ENCODE measurements around the gene LOXL3. TPM values are rescaled to one million over a fixed set of nuclear protein-coding genes. Genes with fewer than 3 reads are reported as not detected.

The LOXL3 gene
- total and polyA plus RNA-seq, 2 of the 8 experiments (the other 6 are each of a cell fraction or from before 2014, with no cell fraction given): 22.4 to 27.2 TPM

DNA sequence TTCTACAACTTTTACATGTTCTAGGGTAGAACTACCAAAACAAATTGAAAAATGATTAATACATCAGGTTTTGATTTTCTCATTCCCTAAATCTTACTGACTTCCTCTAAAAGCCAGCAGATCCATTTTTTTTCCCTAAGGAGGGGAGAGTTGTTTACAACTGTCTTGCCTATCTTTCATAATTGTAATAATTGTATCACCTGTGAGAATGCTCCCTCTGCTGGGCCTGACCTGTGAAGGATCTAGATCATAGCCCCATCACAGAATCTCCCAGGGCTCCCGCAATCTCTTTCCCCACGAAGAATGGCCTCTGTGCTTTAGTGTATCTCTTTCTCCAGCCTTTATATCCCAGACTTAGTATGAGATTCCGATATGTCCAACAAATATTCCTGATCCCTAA lies 9.1 kb downstream of the LOXL3 start:
- Histone ChIP-seq H3K79me1 (ENCODE audit: low read depth, low read length) (no peaks in the 10 kb centered on the region), H4K91ac (replicated peaks; ENCODE audit: insufficient read length, low read length) (no peak overlapping the region), H3K27me3 (replicated peaks in 1 of 4; ENCODE audit: control insufficient read depth in 3 of 4, extremely low read depth in 1 of 4, insufficient read depth in 3 of 4, low read length in 3 of 4) (peaks cover 0 to 26% (median 11%) of the 10 kb centered on the region in 4 experiments; a peak in 6 of 7 replicates), H2AK5ac (ENCODE audit: low read depth, low read length) (no peak overlapping the region), H4K20me1 (replicated peaks in 1 of 2; ENCODE audit: control insufficient read depth in 1 of 2, insufficient read depth in 2 of 2, low read length in 2 of 2) (peaks cover 3 to 4% of the 10 kb centered on the region in 2 experiments), H3K14ac (ENCODE audit: insufficient read length) (no peak overlapping the region), H2BK5ac (ENCODE audit: low read depth, low read length) (no peak overlapping the region), H3K4me1 (replicated peaks in 1 of 4; ENCODE audit: control insufficient read depth in 3 of 4, insufficient read depth in 4 of 4, low read length in 3 of 4) (peaks cover 0 to 6% (median 2%) of the 10 kb centered on the region in 4 experiments; a peak in 4 of 7 replicates), H3K9me3 (ENCODE audit: insufficient read depth in 2 of 2, low read depth in 1 of 2, low read length in 1 of 2) (no peaks in the 10 kb centered on the region), H3K4me3 (ENCODE audit: extremely low read depth in 1 of 4, insufficient read depth in 2 of 4, low read depth in 3 of 4, low read length in 4 of 4) (no peak overlapping the region), H4K8ac (ENCODE audit: extremely low read depth, insufficient read depth, low read length) (no peak overlapping the region), H3K56ac (replicated peaks; ENCODE audit: insufficient read length, low read depth, low read length) (no peak overlapping the region), H3K4ac (replicated peaks; ENCODE audit: insufficient read length, low read depth, low read length) (no peak overlapping the region), H2BK12ac (ENCODE audit: low read depth, low read length) (no peak overlapping the region), H2AFZ (ENCODE audit: low read length) (no peak overlapping the region), H3K27ac (ENCODE audit: low read depth, low read length) (no peak overlapping the region), H3K36me3 (ENCODE audit: control insufficient read depth in 2 of 4, insufficient read depth in 4 of 4, low read length in 3 of 4) (no peaks in the 10 kb centered on the region), H3K23me2 (ENCODE audit: low read depth, low read length) (peaks cover 9% of the 10 kb centered on the region), H3K79me2 (ENCODE audit: control insufficient read depth in 1 of 2, insufficient read depth in 2 of 2, low read length in 2 of 2) (no peaks in the 10 kb centered on the region), H3K18ac (ENCODE audit: extremely low read depth, low read length) (no peak overlapping the region), H3K9ac (replicated peaks in 1 of 4; ENCODE audit: extremely low read depth in 1 of 4, low read depth in 3 of 4, low read length in 3 of 4) (no peak overlapping the region), H3K4me2 (ENCODE audit: insufficient read depth in 1 of 2, low read depth in 2 of 2, low read length in 2 of 2) (no peak overlapping the region), H2BK120ac (replicated peaks; ENCODE audit: low read depth, low read length) (no peak overlapping the region), H4K5ac (ENCODE audit: insufficient read length, low read depth, low read length) (no peak overlapping the region), H2BK20ac (ENCODE audit: low read length) (no peak overlapping the region), H2BK15ac (ENCODE audit: low read length) (no peak overlapping the region), H3K23ac (ENCODE audit: insufficient read length) (no peak overlapping the region)
- no peak for FAIRE-seq
- CTCF ChIA-PET (ENCODE audit: partially characterized antibody): interaction anchor here (0.6 to 1.6 kb wide), 6 partner anchors 11 to 815 kb away, joined by 3 to 7 read pairs (median 3); no protein-coding TSS in a partner anchor
- DNase-seq (ENCODE audit: low read depth in 1 of 2, low spot score in 2 of 2): no peak
- WGBS, 2 experiments (ENCODE audit: extremely low coverage in 1 of 2, insufficient coverage in 1 of 2, insufficient read length in 1 of 2, insufficient replicate concordance in 2 of 2, low coverage in 1 of 2, low lambda C conversion rate in 2 of 2, missing lambda C conversion rate in 1 of 2): 75% methylated on average over 3 of the region's 3 CpGs; no CpG with 5 or more reads in 1 of the 2 experiments
- POLR2A ChIA-PET (ENCODE audit: partially characterized antibody): interaction anchor here (5.2 kb wide), 1 partner anchor 14 kb away, joined by 39 read pairs; the partner anchor contains the start of genes AUP1 and HTRA2
- TF ChIP-seq NRF1 (IDR thresholded peaks at IDR 0.05; ENCODE audit: low read depth, low read length): no peak
- TF ChIP-seq RAD21 (IDR thresholded peaks at IDR 0.05 in 1 of 2, conservative IDR thresholded peaks at IDR 0.05 in 1 of 2; ENCODE audit: low read depth in 2 of 2, low read length in 2 of 2): no peak
- TF ChIP-seq PHF8 (conservative IDR thresholded peaks at IDR 0.05; ENCODE audit: low read depth, low read length): no peak
- TF ChIP-seq NANOG (IDR thresholded peaks at IDR 0.05; ENCODE audit: insufficient read depth, low read depth, low read length, poor library complexity, severe bottlenecking): no peak
- TF ChIP-seq POLR2A (IDR thresholded peaks at IDR 0.05; ENCODE audit: control extremely low read depth in 1 of 2, low read depth in 2 of 2, low read length in 2 of 2): no peak
- TF ChIP-seq SP1 (IDR thresholded peaks at IDR 0.05; ENCODE audit: low read depth, low read length): no peak
- TF ChIP-seq, protein P1, sequence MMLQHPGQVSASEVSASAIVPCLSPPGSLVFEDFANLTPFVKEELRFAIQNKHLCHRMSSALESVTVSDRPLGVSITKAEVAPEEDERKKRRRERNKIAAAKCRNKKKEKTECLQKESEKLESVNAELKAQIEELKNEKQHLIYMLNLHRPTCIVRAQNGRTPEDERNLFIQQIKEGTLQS (IDR thresholded peaks at IDR 0.05; ENCODE audit: insufficient read depth, low read depth, low read length): no peak
- no peak for TF ChIP-seq FOSL1 (IDR thresholded peaks at IDR 0.05; ENCODE audit: insufficient read depth, low read depth, low read length)
- TF ChIP-seq, protein P2, sequence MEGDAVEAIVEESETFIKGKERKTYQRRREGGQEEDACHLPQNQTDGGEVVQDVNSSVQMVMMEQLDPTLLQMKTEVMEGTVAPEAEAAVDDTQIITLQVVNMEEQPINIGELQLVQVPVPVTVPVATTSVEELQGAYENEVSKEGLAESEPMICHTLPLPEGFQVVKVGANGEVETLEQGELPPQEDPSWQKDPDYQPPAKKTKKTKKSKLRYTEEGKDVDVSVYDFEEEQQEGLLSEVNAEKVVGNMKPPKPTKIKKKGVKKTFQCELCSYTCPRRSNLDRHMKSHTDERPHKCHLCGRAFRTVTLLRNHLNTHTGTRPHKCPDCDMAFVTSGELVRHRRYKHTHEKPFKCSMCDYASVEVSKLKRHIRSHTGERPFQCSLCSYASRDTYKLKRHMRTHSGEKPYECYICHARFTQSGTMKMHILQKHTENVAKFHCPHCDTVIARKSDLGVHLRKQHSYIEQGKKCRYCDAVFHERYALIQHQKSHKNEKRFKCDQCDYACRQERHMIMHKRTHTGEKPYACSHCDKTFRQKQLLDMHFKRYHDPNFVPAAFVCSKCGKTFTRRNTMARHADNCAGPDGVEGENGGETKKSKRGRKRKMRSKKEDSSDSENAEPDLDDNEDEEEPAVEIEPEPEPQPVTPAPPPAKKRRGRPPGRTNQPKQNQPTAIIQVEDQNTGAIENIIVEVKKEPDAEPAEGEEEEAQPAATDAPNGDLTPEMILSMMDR (IDR thresholded peaks at IDR 0.05; ENCODE audit: control extremely low read depth in 1 of 3, insufficient read depth in 1 of 3, low read depth in 1 of 3, low read length in 3 of 3): no peak
- no peak for TF ChIP-seq CHD2 (IDR thresholded peaks at IDR 0.05; ENCODE audit: low read length)
- no peak for TF ChIP-seq JUND (IDR thresholded peaks at IDR 0.05; ENCODE audit: low read length)
